DMS153 treated with DMSO at 0.1 percent for 48 hours (cell line): Measurements from ENCODE around the gene DNAAF5.
A peak's percentile ranks its signal among the peaks of the same experiment; 100 is the strongest.
"Not testable (repeated sequence)": the region's sequence is repeated elsewhere in the genome, so short reads cannot be mapped to it uniquely, and the experiment has no call there.

ENCODE experiments used
- DNase-seq: peaks from one replicate; lab custom pipeline; 2025; ENCODE audit not compliant: unreplicated experiment; lab: John Stamatoyannopoulos, UW

The DNAAF5 gene

GRCh38 chr7:729140-730000, 2.9 kb downstream of the DNAAF5 start:
- DNase-seq: no peak

GRCh38 chr7:730501-731439, 4.3 kb downstream of the DNAAF5 start:
- no peak for DNase-seq

- no peak for DNase-seq
Observed at GRCh38 chr7:731440-732085, 5.1 kb downstream of the DNAAF5 start.

- DNase-seq: peak; percentile 63
Observed at GRCh38 chr7:732094-732541, 5.6 kb downstream of the DNAAF5 start.

- no peak for DNase-seq
Observed at GRCh38 chr7:732556-732955, 6.1 kb downstream of the DNAAF5 start.

- no peak for DNase-seq
Observed at GRCh38 chr7:734214-734613, 7.7 kb downstream of the DNAAF5 start.

- DNase-seq: no peak
Observed at GRCh38 chr7:734808-735207, 8.3 kb downstream of the DNAAF5 start.

- DNase-seq: no peak
Observed at GRCh38 chr7:738241-738640, 11.7 kb downstream of the DNAAF5 start.

GRCh38 chr7:738723-739454, 12.4 kb downstream of the DNAAF5 start:
- no peak for DNase-seq

GRCh38 chr7:739455-739982, 13.0 kb downstream of the DNAAF5 start:
- DNase-seq: no peak

GRCh38 chr7:739983-740942, 13.8 kb downstream of the DNAAF5 start:
- DNase-seq: no peak

GRCh38 chr7:741191-741671, 14.7 kb downstream of the DNAAF5 start:
- no peak for DNase-seq

GRCh38 chr7:741850-742249, 15.4 kb downstream of the DNAAF5 start:
- DNase-seq: no peak

GRCh38 chr7:742791-743190, 16.3 kb downstream of the DNAAF5 start:
- DNase-seq: no peak

GRCh38 chr7:743341-744127, 17.0 kb downstream of the DNAAF5 start:
- DNase-seq: not testable (repeated sequence)

- not testable (repeated sequence) for DNase-seq
Observed at GRCh38 chr7:744128-744520, 17.6 kb downstream of the DNAAF5 start.

- DNase-seq: no peak
Observed at GRCh38 chr7:744854-745430, 18.4 kb downstream of the DNAAF5 start.
